ENCODE results near the gene FGF13. TPM values are rescaled to one million over a fixed set of nuclear protein-coding genes. Genes with fewer than 3 reads are reported as not detected.

The FGF13 gene
- polyA plus RNA-seq, 4 donors: 14.2 to 29.8 (median 26.4) TPM

- no peak for DNase-seq (ENCODE audit: low read depth in 4 of 4, low spot score in 3 of 4)
These were observed 47.1 kb downstream of the FGF13 start for GRCh38 chrX:138664466-138664865.

- no peak for DNase-seq (ENCODE audit: low read depth in 4 of 4, low spot score in 3 of 4)
These were observed 47.5 kb downstream of the FGF13 start for GRCh38 chrX:138664016-138664415.

GRCh38 chrX:138651494-138651893 lies 60.0 kb downstream of the FGF13 start:
- no peak for DNase-seq (ENCODE audit: low read depth in 4 of 4, low spot score in 3 of 4)

- no peak for DNase-seq (ENCODE audit: low read depth in 4 of 4, low spot score in 3 of 4)
These were observed 62.9 kb downstream of the FGF13 start for GRCh38 chrX:138648568-138648967.

DNA sequence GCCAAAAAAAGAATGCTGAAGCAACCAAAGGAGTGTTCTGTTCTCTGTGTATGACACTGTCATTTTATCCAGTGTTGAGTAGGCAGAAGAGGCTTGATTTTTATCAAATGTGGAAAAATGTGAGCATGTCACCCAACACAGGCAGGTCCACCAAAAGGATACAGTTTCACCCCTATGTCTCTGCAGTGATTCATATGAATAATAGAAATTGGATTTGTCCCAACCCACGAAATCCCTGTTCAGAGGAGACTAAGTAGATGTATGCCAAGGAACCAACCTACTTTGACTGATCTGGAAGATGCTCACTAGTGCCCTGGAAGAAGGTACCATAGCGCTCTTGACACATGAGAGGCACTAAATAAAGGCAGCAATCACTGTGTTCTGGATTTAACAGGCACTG lies 72.5 kb downstream of the FGF13 start:
- DNase-seq (ENCODE audit: low read depth in 4 of 4, low spot score in 3 of 4): no peak

Measured in left renal pelvis (tissue), 4 donors.